Ascending aorta (tissue), 2 donors: ENCODE data around the gene SH2D1B. TPM values are rescaled to one million over a fixed set of nuclear protein-coding genes. Genes with fewer than 3 reads are reported as not detected.

Experiments
- DNase-seq, 2 donors: peaks; one replicate each; pipeline ENCODE4 v3.0.0-alpha.2; 2019; ENCODE audit warnings: low spot score in 2 of 2
- H3K27ac ChIP-seq, 2 donors: fragments of 200-600 bp; sonication (generic); one replicate each; pipeline ENCODE4 v1.5.1; 2016 to 2017; ENCODE audit warnings: mild to moderate bottlenecking in 1 of 2
- H3K27me3 ChIP-seq: fragments of 200-600 bp; sonication (generic); one replicate; pipeline ENCODE4 v1.5.1; 2017
- H3K36me3 ChIP-seq, 2 donors: fragments of 200-600 bp; sonication (generic); one replicate each; pipeline ENCODE4 v1.5.1; 2016
- H3K4me1 ChIP-seq, 2 donors: fragments of 200-600 bp; sonication (generic); one replicate each; pipeline ENCODE4 v1.5.1; 2016 to 2017; ENCODE audit warnings: mild to moderate bottlenecking in 1 of 2
- H3K4me3 ChIP-seq, 2 donors: fragments of 200-600 bp; sonication (generic); one replicate each; pipeline ENCODE4 v1.5.1; 2016 to 2017; ENCODE audit warnings: mild to moderate bottlenecking in 1 of 2
- H3K9me3 ChIP-seq, 2 donors: fragments of 200-600 bp; sonication (generic); one replicate each; pipeline ENCODE4 v1.5.1; 2016
- CTCF ChIP-seq, 3 experiments: fragments of 200-600 bp in 2 of 3; fragments of 450-650 bp in 1 of 3; sonication (generic) in 2 of 3; IDR thresholded peaks; one replicate each; pipeline ENCODE4 v1.5.1; 2016 to 2019; ENCODE audit warnings: antibody characterized with exemption in 3 of 3, mild to moderate bottlenecking in 1 of 3, moderate library complexity in 1 of 3
- intact Hi-C: fragments of 100-400 bp; cut with DNase I; formaldehyde crosslinking; loops from one replicate; pipeline ENCODE4 v1.15.1; 2023
- total RNA-seq: library from RNA; depleted of rRNA; stranded (reverse); fragments of >200 nt; gene quantifications from one replicate; pipeline ENCODE4 v1.1.0, GENCODE V29; 2016

Gene SH2D1B
- total RNA-seq, 1 donor from 2014 or later = not detected

- no peaks in the 10 kb centered on the region for H3K4me1 ChIP-seq
- intact Hi-C loops = no loop called here
- DNase-seq = no peak
- H3K9me3 ChIP-seq = no peaks in the 10 kb centered on the region
- no peaks in the 10 kb centered on the region for H3K27me3 ChIP-seq
- H3K4me3 ChIP-seq = no peak overlapping the region
- H3K27ac ChIP-seq = no peak overlapping the region
- no peaks in the 10 kb centered on the region for H3K36me3 ChIP-seq
- no peak for TF ChIP-seq CTCF (IDR thresholded peaks at IDR 0.05)
Observed at GRCh38 chr1:162388615-162389014, 23.3 kb downstream of the SH2D1B start.

GRCh38 chr1:162388083-162388594 is 23.8 kb downstream of the SH2D1B start:
- Histone ChIP-seq H3K36me3 (peaks cover 0 to 4% of the 10 kb centered on the region in 2 donors), H3K27me3 (no peaks in the 10 kb centered on the region), H3K27ac (no peak overlapping the region), H3K4me3 (no peak overlapping the region), H3K4me1 (no peaks in the 10 kb centered on the region), H3K9me3 (no peaks in the 10 kb centered on the region)
- DNase-seq = no peak
- intact Hi-C loops = no loop called here
- no peak for TF ChIP-seq CTCF (IDR thresholded peaks at IDR 0.05)

DNA sequence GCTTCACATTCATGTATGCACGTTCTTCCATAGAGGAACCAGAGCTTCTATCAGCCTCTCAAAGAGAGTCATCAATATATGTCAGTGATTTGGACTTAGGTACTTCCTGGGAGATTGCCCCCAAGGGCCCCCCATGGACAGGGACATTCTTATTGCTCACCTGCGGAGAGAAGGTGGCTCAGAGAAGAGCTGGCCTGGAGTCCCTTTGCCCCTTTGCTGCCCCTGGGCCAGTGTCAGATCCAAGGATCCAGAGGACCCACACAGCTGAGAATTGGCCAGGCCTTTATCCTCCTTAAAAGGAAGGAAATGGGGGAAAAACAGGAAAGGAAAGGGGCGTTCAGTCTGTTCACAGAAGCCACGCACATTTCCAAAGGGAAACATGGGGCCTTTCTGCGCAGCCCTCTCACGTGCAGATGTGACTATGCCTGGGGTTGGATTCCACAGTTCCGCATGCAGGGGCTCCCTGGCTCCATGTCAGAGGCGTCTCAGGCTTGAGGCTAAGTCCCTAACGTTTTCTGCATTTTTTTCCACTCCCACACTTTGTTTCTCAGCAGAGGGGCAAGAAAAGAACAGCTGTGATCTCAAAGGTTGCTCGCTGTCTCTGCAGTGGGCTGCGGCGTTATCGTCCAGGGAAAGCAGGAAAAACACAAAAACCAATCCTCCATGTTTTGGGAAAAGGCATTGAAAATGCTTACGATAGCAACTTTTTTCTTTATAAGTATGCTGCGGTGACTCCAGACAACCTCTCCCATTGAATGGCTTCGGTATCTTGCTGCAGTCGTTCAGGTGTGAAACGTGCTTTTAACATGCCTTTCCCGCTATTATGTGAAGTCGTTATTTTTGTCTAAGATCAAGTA is 24.5 kb downstream of the SH2D1B start:
- intact Hi-C loops = no loop called here
- no peaks in the 10 kb centered on the region for H3K27me3 ChIP-seq
- H3K4me3 ChIP-seq = no peak overlapping the region
- DNase-seq = no peak
- no peaks in the 10 kb centered on the region for H3K9me3 ChIP-seq
- no peak overlapping the region for H3K27ac ChIP-seq
- H3K36me3 ChIP-seq = peaks cover 0 to 6% of the 10 kb centered on the region in 2 donors
- no peak for TF ChIP-seq CTCF (IDR thresholded peaks at IDR 0.05)
- H3K4me1 ChIP-seq = no peaks in the 10 kb centered on the region

GRCh38 chr1:162386292-162387225 is 25.4 kb downstream of the SH2D1B start:
- H3K27me3 ChIP-seq = no peaks in the 10 kb centered on the region
- no peak for DNase-seq
- intact Hi-C loops = no loop called here
- no peak overlapping the region for H3K27ac ChIP-seq
- H3K36me3 ChIP-seq = peaks cover 0 to 9% of the 10 kb centered on the region in 2 donors
- H3K4me1 ChIP-seq = no peaks in the 10 kb centered on the region
- H3K4me3 ChIP-seq = no peak overlapping the region
- no peak for TF ChIP-seq CTCF (IDR thresholded peaks at IDR 0.05)
- no peaks in the 10 kb centered on the region for H3K9me3 ChIP-seq

DNA sequence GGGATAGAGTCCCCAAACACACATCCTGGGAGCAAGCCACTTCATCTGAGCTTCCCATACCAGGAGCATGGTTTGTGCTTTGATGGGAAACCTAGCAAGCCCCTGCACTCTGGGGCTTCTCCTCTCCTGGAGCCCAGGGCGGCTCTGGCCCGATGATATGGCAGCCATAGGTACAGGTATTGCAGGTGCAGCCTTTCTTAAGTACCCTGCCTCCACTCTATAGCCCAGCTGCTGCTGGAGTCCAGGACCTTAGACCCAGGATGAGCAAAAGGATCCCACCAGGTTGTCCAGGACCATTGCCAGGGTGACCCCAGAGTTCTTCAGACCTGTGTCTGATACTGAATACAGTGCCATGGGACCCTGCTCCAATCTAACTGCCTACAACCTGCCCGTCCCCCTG is 26.2 kb downstream of the SH2D1B start:
- TF ChIP-seq CTCF (IDR thresholded peaks at IDR 0.05) = no peak
- H3K27ac ChIP-seq = no peak overlapping the region
- DNase-seq = no peak
- H3K36me3 ChIP-seq = peaks cover 0 to 9% of the 10 kb centered on the region in 2 donors
- H3K9me3 ChIP-seq = no peaks in the 10 kb centered on the region
- H3K4me1 ChIP-seq = no peaks in the 10 kb centered on the region
- intact Hi-C loops = no loop called here
- no peak overlapping the region for H3K4me3 ChIP-seq
- H3K27me3 ChIP-seq = no peaks in the 10 kb centered on the region
